ENCODE data around the gene RASEF. TPM values are rescaled to one million over a fixed set of nuclear protein-coding genes. Genes with fewer than 3 reads are reported as not detected.

Gene RASEF
- total RNA-seq, 1 experiment from 2014 or later: 2.2 TPM

DNA sequence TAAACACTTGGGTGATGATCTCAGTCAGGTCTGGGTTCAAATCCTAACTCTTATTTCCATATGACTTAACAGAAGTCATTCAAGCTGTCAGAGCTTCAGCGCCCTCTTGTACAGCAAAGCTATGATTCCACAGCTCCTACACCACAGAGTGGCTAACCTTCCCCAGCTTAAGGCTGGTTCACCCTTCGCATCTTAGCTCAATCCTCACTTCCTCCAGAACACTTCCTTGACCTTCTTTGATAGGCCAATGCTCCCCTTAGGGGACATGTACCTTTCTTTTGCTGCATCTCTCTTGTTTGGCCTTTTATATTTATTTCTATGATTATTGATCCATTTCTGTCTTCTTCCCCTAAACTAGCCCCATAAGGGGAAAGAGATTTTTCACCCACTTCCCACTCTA is 57.0 kb downstream of the RASEF start:
- no peak overlapping the region for H3K4ac ChIP-seq (ENCODE audit: low read depth, low read length)
- no peak overlapping the region for H3K23ac ChIP-seq (ENCODE audit: insufficient read length, low read depth, low read length)

More for the DNA sequence above, 57.0 kb downstream of the RASEF start:
- Histone ChIP-seq H4K5ac (ENCODE audit: insufficient read length, low read depth, low read length) (no peak overlapping the region), H2BK20ac (ENCODE audit: low read depth, low read length, poor library complexity, severe bottlenecking) (no peak overlapping the region), H3T11ph (ENCODE audit: low read length) (no peak overlapping the region), H3K4me1 (ENCODE audit: insufficient read depth, low read length) (no peaks in the 10 kb centered on the region), H4K20me1 (ENCODE audit: control insufficient read depth, insufficient read depth, insufficient read length) (no peaks in the 10 kb centered on the region), H3K23me2 (ENCODE audit: insufficient read length, low read depth, low read length, poor library complexity, severe bottlenecking) (no peaks in the 10 kb centered on the region), H3K4me2 (ENCODE audit: insufficient read depth, insufficient read length, low read length) (no peak overlapping the region), H3K14ac (ENCODE audit: insufficient read depth, low read length) (no peak overlapping the region), H3K9me3 (ENCODE audit: control insufficient read depth, low read depth, low read length) (no peaks in the 10 kb centered on the region), H2BK120ac (ENCODE audit: low read depth, low read length, poor library complexity, severe bottlenecking) (no peak overlapping the region), H2AFZ (ENCODE audit: low read length) (no peak overlapping the region), H3K79me2 (ENCODE audit: insufficient read depth, low read length) (no peaks in the 10 kb centered on the region), H3K27ac (ENCODE audit: insufficient read length, low read depth, low read length) (no peak overlapping the region), H3K9ac (ENCODE audit: extremely low read depth, insufficient read length, low read length) (no peak overlapping the region), H3K18ac (ENCODE audit: insufficient read length, low read depth, low read length) (no peak overlapping the region), H4K8ac (replicated peaks; ENCODE audit: insufficient read length, low read depth, low read length) (no peak overlapping the region), H4K91ac (ENCODE audit: insufficient read length, low read depth, low read length) (no peak overlapping the region), H2BK5ac (ENCODE audit: insufficient read length, low read length) (no peak overlapping the region), H3K27me3 (ENCODE audit: insufficient read depth, low read length) (no peaks in the 10 kb centered on the region), H3K79me1 (ENCODE audit: insufficient read depth, low read depth, low read length, poor library complexity, severe bottlenecking) (no peaks in the 10 kb centered on the region), H2AK5ac (ENCODE audit: insufficient read length, low read length) (no peak overlapping the region), H2BK15ac (ENCODE audit: low read depth, low read length) (no peak overlapping the region), H3K56ac (ENCODE audit: insufficient read length, low read depth, low read length) (no peak overlapping the region), H2BK12ac (ENCODE audit: insufficient read length, low read depth, low read length) (no peak overlapping the region)
- H3K9me3 Mint-ChIP-seq: no peaks in the 10 kb centered on the region
- TF ChIP-seq, protein P1, sequence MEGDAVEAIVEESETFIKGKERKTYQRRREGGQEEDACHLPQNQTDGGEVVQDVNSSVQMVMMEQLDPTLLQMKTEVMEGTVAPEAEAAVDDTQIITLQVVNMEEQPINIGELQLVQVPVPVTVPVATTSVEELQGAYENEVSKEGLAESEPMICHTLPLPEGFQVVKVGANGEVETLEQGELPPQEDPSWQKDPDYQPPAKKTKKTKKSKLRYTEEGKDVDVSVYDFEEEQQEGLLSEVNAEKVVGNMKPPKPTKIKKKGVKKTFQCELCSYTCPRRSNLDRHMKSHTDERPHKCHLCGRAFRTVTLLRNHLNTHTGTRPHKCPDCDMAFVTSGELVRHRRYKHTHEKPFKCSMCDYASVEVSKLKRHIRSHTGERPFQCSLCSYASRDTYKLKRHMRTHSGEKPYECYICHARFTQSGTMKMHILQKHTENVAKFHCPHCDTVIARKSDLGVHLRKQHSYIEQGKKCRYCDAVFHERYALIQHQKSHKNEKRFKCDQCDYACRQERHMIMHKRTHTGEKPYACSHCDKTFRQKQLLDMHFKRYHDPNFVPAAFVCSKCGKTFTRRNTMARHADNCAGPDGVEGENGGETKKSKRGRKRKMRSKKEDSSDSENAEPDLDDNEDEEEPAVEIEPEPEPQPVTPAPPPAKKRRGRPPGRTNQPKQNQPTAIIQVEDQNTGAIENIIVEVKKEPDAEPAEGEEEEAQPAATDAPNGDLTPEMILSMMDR (conservative IDR thresholded peaks at IDR 0.05): no peak
- no peaks in the 10 kb centered on the region for H3K27me3 Mint-ChIP-seq (ENCODE audit: low read depth)
- no peaks in the 10 kb centered on the region for H3K36me3 Mint-ChIP-seq (ENCODE audit: insufficient read depth in 1 of 3, low read depth in 3 of 3)
- no peak for DNase-seq
- no peak overlapping the region for H3K4me3 Mint-ChIP-seq
- no peaks in the 10 kb centered on the region for H3K4me1 Mint-ChIP-seq
- no peak overlapping the region for H3K27ac Mint-ChIP-seq
- no CpG with 5 or more reads among the region's 2 CpGs for WGBS (ENCODE audit: extremely low coverage, insufficient read length, low lambda C conversion rate)

Data from H9 (cell line).